H1 (cell line): ENCODE data around the gene AGAP1.

Experiments
- CHD1 ChIP-seq: IDR thresholded peaks from 2 replicates; pipeline ENCODE4 v1.6.1; 2012; ENCODE audit warnings: low read depth, low read length, improper control_type of control experiment
- CTCF ChIP-seq, 3 experiments: IDR thresholded peaks; 1 replicate in 2 of 3; 2 replicates in 1 of 3; pipeline versions ENCODE4 v1.5.1 to v1.6.1; 2011; ENCODE audit warnings: low read length in 3 of 3, mild to moderate bottlenecking in 3 of 3, inconsistent platforms in 2 of 3, low read depth in 1 of 3, moderate library complexity in 1 of 3; ENCODE audit not compliant: insufficient read depth in 1 of 3; ENCODE audit errors: control extremely low read depth in 1 of 3
- EP300 ChIP-seq, 2 experiments: IDR thresholded peaks; 1 replicate in 1 of 2; 2 replicates in 1 of 2; pipeline ENCODE4 v1.6.1; 2011 to 2012; ENCODE audit warnings: low read depth in 2 of 2, low read length in 2 of 2, mild to moderate bottlenecking in 2 of 2, borderline replicate concordance in 1 of 2, inconsistent platforms in 1 of 2, moderate library complexity in 1 of 2
- SP4 ChIP-seq: IDR thresholded peaks from 2 replicates; pipeline ENCODE4 v1.6.1; 2012; ENCODE audit warnings: low read length, inconsistent platforms

GRCh38 chr2:235614176-235614860 is 120.5 kb downstream of the AGAP1 start:
- no peak for TF ChIP-seq SP4
- no peak for TF ChIP-seq EP300 (IDR thresholded peaks at IDR 0.05; ENCODE audit: borderline replicate concordance in 1 of 2, low read depth in 2 of 2, low read length in 2 of 2)
- TF ChIP-seq CTCF (IDR thresholded peaks at IDR 0.05; ENCODE audit: control extremely low read depth in 1 of 3, insufficient read depth in 1 of 3, low read depth in 1 of 3, low read length in 3 of 3): no peak
- no peak for TF ChIP-seq CHD1
